PC-9 (cell line): ENCODE measurements around the gene MAFB.

ENCODE experiments used
- EZH2 ChIP-seq: fragments of 200-600 bp; sonication (generic); IDR thresholded peaks from 2 replicates; pipeline ENCODE4 v1.8.0; 2017; ENCODE audit warnings: antibody characterized with exemption, low read depth
- TF ChIP-seq, protein P1 (sequence below): fragments of 200-600 bp; sonication (generic); conservative IDR thresholded peaks from 2 replicates; pipeline ENCODE4 v1.6.1; 2017; ENCODE audit warnings: mixed run types, antibody characterized with exemption, mild to moderate bottlenecking, moderate library complexity

DNA sequence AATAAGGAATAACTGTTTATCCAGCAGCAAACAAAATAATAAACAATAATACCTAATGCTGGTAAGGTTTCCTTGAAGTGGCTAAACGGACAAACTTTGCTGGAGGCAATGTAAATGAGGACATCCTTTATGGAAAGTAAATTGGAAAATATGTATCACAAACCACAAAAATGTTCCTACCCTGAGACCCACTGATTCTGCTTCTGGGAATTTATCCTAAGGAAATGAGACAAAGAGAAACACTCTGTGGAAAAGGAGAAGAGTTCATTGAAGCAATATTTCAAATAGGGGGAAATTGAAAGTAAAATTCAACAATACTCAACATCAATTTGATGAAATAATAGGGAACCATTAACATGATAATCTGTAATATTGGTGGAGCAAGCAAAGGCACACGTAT is 37.9 kb downstream of the MAFB start:
- TF ChIP-seq, protein P1, sequence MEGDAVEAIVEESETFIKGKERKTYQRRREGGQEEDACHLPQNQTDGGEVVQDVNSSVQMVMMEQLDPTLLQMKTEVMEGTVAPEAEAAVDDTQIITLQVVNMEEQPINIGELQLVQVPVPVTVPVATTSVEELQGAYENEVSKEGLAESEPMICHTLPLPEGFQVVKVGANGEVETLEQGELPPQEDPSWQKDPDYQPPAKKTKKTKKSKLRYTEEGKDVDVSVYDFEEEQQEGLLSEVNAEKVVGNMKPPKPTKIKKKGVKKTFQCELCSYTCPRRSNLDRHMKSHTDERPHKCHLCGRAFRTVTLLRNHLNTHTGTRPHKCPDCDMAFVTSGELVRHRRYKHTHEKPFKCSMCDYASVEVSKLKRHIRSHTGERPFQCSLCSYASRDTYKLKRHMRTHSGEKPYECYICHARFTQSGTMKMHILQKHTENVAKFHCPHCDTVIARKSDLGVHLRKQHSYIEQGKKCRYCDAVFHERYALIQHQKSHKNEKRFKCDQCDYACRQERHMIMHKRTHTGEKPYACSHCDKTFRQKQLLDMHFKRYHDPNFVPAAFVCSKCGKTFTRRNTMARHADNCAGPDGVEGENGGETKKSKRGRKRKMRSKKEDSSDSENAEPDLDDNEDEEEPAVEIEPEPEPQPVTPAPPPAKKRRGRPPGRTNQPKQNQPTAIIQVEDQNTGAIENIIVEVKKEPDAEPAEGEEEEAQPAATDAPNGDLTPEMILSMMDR, result no peak
- TF ChIP-seq EZH2, result no peak
